Measurements from ENCODE around the gene SNRNP48.

The SNRNP48 gene

DNA sequence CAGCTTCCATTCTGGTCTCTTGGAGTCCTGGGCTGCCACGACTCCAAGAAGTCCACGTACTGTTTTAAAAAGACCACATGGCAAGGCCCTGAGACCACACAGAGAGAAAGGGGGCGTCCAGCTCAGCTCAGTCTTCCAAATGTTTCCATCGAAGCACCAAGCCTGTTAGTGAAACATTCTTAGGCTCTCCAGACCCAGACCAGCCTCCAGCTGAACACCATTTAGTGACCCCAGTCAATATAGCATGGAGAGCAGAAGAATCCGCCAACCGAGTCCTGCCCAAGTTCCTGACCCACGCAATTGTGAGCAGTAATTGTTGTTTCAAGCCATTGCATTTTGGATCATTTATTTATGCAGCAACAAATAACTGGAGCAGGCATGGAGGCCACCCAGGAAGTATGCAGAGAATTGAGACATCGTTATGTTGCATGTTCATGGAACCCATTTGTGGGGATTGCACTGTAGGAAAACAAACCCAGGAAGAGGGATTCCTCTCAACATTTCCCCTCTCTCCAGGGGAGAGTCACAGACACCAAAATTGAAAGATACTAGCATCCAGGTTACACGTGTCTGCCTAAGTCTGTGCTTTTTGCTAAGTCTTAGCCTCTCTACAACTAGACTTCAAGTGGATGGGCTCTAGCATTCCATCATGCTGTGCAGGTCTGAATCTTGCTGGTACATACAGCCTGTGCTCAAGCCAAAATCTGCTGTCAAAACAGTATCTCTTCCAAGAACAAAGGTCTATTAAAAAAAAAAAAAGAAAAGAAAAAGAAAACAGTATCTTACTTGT is 42.7 kb downstream of the SNRNP48 start:
- ChIA-PET POLR2A (ENCODE audit: low non-redundant PET) (no interaction called here), CTCF (no interaction called here)
- DNase-seq (ENCODE audit: low spot score) = no peak
- TF ChIP-seq, protein P1, sequence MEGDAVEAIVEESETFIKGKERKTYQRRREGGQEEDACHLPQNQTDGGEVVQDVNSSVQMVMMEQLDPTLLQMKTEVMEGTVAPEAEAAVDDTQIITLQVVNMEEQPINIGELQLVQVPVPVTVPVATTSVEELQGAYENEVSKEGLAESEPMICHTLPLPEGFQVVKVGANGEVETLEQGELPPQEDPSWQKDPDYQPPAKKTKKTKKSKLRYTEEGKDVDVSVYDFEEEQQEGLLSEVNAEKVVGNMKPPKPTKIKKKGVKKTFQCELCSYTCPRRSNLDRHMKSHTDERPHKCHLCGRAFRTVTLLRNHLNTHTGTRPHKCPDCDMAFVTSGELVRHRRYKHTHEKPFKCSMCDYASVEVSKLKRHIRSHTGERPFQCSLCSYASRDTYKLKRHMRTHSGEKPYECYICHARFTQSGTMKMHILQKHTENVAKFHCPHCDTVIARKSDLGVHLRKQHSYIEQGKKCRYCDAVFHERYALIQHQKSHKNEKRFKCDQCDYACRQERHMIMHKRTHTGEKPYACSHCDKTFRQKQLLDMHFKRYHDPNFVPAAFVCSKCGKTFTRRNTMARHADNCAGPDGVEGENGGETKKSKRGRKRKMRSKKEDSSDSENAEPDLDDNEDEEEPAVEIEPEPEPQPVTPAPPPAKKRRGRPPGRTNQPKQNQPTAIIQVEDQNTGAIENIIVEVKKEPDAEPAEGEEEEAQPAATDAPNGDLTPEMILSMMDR (conservative IDR thresholded peaks at IDR 0.05; ENCODE audit: low read depth) = no peak
- no peak overlapping the region for H3K27ac ChIP-seq

DNA sequence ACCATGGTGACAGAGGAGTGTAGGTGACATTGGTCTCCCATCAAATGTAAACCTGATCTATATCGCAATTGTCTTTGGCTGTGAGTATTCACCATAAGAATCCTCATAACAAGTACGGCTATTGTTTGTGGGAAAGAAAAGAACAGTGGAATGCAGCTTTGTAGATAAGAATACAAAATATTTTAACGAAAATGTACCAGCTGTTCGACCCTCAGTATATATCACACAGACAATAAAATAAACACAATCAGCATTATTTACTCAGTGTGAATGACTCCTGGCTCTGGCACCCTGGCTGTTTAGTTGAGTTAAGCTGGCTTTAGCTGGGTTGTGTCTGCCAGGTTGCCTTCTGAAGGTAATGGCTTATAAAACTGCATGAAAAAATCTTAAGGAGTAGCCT is 43.4 kb downstream of the SNRNP48 start:
- TF ChIP-seq, protein P1 (conservative IDR thresholded peaks at IDR 0.05; ENCODE audit: low read depth) = no peak
- ChIA-PET CTCF (no interaction called here), POLR2A (ENCODE audit: low non-redundant PET) (no interaction called here)
- H3K27ac ChIP-seq = no peak overlapping the region
- DNase-seq (ENCODE audit: low spot score) = no peak

DNA sequence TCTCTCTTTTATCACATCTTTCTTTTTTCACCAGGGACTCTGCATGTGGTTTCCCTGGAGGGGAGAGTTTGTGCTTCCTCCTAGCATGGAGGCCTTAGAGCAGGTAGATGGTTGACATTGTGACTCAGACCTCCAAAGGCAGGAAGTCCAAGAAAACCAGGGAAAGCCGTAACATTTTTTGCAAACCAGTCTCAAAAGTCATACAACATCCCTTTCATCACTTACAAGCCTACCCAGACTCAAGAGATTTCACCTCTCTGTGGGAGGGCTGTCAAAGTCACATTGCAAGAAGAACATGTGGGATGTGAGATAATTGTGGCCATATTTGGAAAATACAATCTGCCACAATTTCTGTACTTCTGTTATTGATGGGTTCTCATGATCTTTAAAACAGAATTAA is 46.2 kb downstream of the SNRNP48 start:
- DNase-seq (ENCODE audit: low spot score) = no peak
- POLR2A ChIA-PET (ENCODE audit: low non-redundant PET) = no interaction called here
- CTCF ChIA-PET = no interaction called here
- TF ChIP-seq, protein P1 (conservative IDR thresholded peaks at IDR 0.05; ENCODE audit: low read depth) = no peak
- no peak overlapping the region for H3K27ac ChIP-seq

DNA sequence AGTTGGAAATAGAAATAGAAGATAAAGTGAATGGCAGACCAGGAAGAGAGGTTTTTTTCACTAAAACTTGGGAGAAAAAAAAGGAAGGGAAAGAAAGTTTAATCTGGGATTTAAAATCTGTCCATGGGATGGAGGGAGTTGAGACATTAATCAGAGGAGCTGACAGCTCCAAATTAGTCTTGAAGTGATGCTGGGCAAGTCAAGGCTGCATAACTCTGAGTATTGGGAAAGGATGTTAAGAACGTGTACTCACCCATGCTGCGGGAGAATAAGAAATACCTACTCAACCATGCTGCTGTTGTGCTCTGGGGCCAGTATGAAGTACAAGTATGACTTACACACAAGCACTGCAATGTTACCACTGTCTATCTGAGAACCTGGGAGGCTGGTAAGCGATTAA is 47.5 kb downstream of the SNRNP48 start:
- TF ChIP-seq, protein P1 (conservative IDR thresholded peaks at IDR 0.05; ENCODE audit: low read depth) = no peak
- ChIA-PET POLR2A (ENCODE audit: low non-redundant PET) (no interaction called here), CTCF (no interaction called here)
- no peak for DNase-seq (ENCODE audit: low spot score)
- no peak overlapping the region for H3K27ac ChIP-seq

DNA sequence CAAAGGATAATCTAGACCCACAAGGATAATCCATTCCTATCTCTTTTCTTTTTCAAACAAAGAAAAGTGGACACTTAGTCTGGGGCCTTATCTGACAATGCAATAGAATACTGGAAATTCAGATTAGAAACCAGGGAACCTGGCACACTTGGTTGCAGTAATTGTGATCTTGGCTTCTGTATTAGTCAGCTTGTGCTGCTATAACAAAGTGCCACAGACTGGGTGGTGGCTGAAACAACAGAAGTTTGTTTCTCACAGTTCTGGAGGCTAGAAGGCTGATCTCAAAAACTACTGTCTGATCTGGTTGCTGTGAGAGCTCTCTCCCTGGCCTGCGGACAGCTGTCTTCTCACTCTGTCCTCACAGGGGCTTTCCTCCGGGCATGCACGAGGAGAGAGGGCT is 49.4 kb downstream of the SNRNP48 start:
- TF ChIP-seq, protein P1 (conservative IDR thresholded peaks at IDR 0.05; ENCODE audit: low read depth) = no peak
- ChIA-PET POLR2A (ENCODE audit: low non-redundant PET) (no interaction called here), CTCF (no interaction called here)
- DNase-seq (ENCODE audit: low spot score) = no peak
- no peak overlapping the region for H3K27ac ChIP-seq

DNA sequence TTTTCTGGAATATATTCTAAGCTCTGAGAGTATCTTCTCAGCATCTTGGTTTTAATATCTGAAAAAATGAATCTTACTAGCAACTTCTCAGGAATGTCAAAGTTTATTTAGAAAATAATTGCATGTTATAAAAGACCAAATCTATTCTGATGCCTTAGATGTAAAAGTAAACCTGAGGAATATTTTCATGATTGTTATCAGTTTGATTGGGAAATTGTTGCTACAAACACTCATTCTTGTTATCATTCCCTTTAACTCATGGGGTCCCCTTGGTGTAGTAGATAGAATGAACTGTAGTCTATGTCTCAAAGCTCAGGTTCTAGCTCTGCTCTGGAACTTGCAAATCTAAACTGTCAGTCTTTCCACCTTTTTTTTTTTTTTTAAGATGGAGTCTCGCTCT is 50.0 kb downstream of the SNRNP48 start:
- no peak overlapping the region for H3K27ac ChIP-seq
- ChIA-PET CTCF (interaction anchor here (1.0 kb wide), 1 partner anchor 25 kb away, joined by 3 read pairs; no protein-coding TSS in a partner anchor), POLR2A (ENCODE audit: low non-redundant PET) (no interaction called here)
- TF ChIP-seq, protein P1 (conservative IDR thresholded peaks at IDR 0.05; ENCODE audit: low read depth) = no peak
- DNase-seq (ENCODE audit: low spot score) = no peak

All from RWPE1 (cell line).